Caki2 (cell line): ENCODE data around the gene FGFRL1. TPM values are rescaled to one million over a fixed set of nuclear protein-coding genes. Genes with fewer than 3 reads are reported as not detected.

Experiments
- DNase-seq: peaks from one replicate; pipeline ENCODE4 v3.0.0-alpha.2; 2015; ENCODE audit warnings: low read depth
- in situ Hi-C: cut with HindIII; loops from 2 replicates; pipeline ENCODE4 v1.10.0; 2016; ENCODE audit warnings: low sequenced_read_pairs, low pct_unique_long_range_greater_than_20kb, mixed read lengths
- total RNA-seq: library from RNA; depleted of rRNA; stranded (reverse); fragments of >200 nt; shearing (Covaris generic); gene quantifications from 2 replicates; pipeline ENCODE4 v1.2.3, GENCODE V29; 2014; ENCODE audit warnings: low replicate concordance

Gene FGFRL1
- total RNA-seq, 1 experiment from 2014 or later: 70.9 TPM

DNA sequence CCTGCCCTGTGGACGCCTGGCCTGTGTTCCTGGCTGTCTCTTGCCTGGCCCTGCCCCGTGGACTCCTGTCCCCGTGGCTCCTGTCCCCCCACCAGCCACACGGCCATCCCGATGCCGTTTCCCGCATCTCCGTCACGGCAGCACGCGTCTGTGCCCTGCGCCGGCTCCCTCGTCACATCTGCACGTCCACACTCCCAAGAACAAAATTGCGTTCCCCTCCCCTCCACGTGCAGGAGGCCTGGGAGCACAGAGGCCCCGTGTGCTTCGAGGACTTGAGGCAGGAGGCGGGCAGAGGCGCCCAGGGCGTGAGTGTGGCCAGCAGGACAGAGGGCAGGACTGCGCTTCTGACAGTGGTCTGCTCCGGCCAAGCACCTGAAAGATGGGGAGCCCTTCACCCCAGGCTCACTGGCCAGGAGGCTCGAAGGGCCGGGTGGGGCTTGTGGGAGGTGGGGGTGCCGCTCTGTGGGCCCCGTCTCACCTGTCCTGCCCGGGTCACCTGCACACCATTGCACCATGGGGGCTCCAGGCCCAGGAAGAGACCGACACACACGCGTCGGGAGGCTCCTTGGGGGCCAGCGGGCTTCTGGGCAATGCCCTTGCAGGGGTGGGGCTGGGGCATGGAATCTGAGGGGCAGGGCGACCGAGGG, 17.3 kb downstream of the FGFRL1 start:
- no peak for DNase-seq
- in situ Hi-C loops: no loop called here

GRCh38 chr4:1029529-1029928, 18.1 kb downstream of the FGFRL1 start:
- no peak for DNase-seq
- in situ Hi-C loops: no loop called here

DNA sequence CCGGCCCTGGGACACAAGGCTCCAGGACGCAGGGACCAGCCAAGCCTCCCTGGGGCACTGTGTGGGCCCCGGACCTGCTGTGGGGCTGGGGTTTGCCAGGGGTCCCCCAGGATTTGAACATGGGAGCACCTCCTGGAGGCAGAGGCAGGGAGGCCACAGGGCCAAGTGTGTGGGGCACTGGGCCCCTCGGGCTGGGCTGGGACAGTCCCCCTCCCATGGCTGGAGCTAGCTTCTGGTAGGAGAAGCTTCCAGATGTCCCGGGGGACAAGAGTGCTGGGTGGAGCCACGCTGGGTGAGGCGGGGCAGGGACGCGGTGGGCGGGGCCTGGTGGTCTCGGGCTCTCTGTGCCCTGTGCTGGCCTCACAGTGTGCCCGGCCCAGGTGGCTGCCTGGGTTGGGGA, 18.6 kb downstream of the FGFRL1 start:
- in situ Hi-C loops: no loop called here
- no peak for DNase-seq

DNA sequence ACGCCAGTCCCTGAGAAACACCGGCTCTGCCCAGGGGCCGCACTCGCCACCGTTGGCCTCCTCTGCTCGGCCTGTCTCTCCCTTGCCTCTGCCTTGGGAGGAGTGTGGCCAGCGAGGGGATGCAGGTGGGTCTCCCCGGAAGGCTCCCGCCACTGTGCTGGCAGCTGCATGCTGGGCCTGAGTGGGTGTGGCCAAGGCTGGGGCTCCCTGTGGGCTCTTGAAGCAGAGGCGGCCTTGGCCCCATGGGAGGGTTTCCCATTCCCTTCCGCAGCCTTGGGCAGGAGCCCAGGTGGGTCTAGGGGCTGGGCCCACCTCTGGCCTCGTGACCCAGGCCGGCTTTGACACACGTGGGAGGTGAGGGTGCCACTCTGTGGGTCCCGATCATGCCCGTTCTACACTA, 19.1 kb downstream of the FGFRL1 start:
- no peak for DNase-seq
- in situ Hi-C loops: no loop called here

GRCh38 chr4:1031346-1031745, 19.9 kb downstream of the FGFRL1 start:
- DNase-seq: no peak
- in situ Hi-C loops: no loop called here

DNA sequence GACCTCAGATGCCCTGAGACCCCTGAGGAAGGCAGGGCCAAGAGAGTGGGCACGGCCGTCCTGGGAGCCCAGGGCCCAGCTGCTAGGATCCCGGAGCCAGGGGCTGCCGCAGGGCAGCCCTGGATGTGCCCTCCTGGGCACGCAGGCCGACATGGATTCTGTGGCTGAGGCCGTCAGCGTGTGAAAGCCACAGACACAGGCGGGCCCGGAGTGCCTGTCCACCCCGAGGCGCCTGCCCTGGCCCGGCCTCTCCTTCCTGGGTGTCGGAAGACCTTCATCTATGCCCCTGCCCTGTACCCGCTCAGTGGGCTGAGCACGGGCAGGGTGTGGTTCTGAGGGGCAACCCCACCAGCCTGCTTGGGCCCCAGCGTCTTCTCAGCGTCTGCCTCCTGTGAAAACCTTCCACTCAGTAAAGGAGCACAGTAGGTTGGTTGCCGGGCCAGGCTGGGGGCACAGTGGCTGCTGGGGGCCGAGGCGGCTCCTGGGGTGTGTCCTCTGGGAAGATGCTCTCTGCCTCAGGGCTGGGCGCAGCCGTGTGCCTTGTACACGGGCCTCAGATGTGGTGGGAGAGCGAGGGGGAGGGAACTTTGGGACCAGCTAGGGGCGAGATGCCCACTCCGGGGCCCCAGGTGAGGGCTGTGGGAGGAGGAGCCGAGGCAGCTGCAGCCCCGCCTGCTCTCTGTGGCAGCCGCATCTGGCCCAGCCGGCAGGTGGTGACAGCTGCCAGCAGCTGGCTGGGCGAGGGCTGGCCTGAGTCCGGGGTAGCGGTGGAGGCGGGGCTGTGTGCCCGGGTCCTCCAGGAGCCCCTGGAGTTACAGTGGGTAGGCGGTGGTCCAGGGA, 20.8 kb downstream of the FGFRL1 start:
- DNase-seq: no peak
- in situ Hi-C loops: no loop called here

DNA sequence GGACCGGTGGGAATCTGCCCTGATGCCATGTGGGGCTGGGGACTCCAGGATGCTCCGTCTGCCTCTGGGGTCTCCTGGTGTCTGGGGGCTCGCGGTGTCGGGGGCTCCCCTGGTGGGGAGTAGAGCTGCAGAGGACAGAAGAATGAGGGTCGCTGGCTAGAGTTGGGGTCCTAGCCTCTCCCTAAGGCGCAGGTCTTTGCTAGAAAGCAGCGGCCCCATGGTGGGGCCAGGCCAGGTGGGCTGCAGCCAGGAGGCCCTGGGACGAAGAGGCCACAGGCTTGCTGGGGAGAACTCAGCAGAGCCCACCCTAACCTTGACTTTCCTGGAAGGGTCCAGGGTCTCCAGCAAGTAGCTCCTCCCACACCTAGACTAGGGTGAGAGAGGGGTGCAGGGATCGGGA, 21.4 kb downstream of the FGFRL1 start:
- DNase-seq: no peak
- in situ Hi-C loops: no loop called here

DNA sequence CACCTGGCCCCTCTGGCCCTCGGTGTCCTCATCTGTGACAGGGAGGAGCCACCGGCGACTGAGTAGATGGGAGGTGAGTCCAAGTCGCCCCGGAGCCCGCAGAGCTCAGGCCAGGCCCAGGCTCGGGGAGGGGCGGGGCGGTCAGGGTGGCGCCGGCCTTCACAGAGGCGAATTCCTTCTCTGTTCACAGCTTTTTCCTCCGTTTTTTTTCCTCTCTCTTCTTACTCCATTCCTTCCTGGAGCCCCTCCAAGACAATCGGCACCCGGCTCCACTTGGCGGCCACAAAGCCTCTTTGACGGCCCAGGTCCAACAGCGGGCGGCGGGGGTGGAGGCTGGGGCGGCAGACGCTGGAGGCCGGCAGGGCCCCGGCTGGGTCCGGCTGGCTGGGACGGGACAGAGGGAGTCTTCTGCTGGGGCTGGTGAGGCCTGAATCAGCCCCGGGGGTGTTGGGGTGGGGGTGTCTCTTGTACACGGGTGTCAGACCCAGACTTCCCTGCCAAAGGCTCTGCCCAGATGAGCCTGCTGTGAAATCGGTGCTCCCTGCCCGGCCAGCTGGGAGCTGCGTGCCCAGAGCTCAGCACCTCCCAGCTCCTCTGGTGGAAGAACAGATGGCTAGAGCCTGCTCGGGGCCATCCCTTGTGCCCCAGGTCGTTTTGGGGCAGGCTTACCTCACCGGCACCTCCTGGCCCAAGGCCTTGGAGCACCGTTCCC, 22.6 kb downstream of the FGFRL1 start:
- in situ Hi-C loops: no loop called here
- DNase-seq: no peak

- no peak for DNase-seq
- in situ Hi-C loops: no loop called here
These were observed 24.1 kb downstream of the FGFRL1 start for GRCh38 chr4:1035510-1035909.

DNA sequence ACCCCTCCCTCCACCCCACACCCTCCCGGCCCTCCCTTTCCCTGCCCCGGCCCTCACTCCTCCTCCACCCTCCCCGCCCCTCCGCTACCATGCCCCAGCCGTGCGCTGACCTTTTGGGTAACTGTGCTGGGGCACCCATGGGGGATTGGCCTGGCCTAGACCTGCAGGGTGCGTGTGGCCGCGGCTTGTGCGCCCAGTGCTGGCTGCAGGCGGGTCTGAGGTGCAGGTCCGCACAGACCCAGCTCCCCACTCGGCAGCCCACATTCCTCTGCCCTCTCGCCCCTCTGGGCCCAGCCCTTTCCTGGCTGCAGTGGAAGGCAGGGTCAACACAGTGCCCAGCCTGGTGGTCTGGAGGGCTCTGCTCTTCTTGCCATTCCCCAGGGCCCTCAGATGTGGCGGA, 24.7 kb downstream of the FGFRL1 start:
- in situ Hi-C loops: no loop called here

DNA sequence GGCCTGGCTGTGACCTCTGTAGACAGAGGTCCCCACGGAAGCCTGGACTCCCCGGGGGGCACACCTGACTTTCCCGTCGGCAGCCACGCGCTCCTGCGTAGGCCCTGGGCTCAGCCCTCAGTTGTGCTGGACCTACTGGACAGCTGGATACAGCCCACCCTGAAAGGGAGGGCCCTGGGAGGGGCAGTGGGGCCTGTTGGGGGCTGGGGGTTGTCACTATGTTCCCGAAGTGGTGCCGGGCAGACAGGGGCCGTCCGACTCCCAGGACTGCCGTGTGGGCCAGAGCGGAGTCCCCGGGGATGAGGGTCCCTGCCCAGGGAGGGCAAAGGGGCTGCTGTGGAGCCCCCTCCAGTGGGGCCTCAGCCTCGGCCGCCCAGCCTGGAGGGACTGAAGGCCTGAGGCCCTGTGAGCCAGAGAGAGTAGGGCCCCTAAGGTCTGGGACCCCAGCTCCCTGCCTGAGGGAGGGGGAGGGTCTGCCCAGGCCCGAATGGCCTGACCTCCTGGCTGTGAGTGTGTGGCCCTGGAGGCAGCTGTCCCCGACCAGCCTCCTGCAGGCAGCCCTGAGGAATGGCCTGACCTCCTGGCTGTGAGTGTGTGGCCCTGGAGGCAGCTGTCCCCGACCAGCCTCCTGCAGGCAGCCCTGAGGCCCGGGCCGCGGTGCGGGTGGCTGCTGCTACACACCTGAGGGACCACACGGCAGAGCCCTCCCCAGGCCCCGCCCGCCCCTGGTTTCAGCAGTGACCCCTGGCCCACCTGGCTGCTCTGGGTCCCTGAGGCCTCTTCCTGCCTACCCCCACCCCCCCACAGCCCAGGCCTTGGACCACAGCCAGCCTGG, 25.8 kb downstream of the FGFRL1 start:
- in situ Hi-C loops: no loop called here
- DNase-seq: no peak

More for the DNA sequence above, 24.7 kb downstream of the FGFRL1 start:
- DNase-seq: no peak

GRCh38 chr4:1038948-1039492, 27.6 kb downstream of the FGFRL1 start:
- in situ Hi-C loops: no loop called here

GRCh38 chr4:1039493-1040343, 28.3 kb downstream of the FGFRL1 start:
- in situ Hi-C loops: no loop called here

More at GRCh38 chr4:1038948-1039492, 27.6 kb downstream of the FGFRL1 start:
- no peak for DNase-seq

GRCh38 chr4:1040344-1041146, 29.1 kb downstream of the FGFRL1 start:
- in situ Hi-C loops: no loop called here

More at GRCh38 chr4:1039493-1040343, 28.3 kb downstream of the FGFRL1 start:
- no peak for DNase-seq

GRCh38 chr4:1041147-1041935, 29.9 kb downstream of the FGFRL1 start:
- peak; percentile 95 for DNase-seq
- in situ Hi-C loops: no loop called here

More at GRCh38 chr4:1040344-1041146, 29.1 kb downstream of the FGFRL1 start:
- DNase-seq: no peak

GRCh38 chr4:1041936-1042330, 30.5 kb downstream of the FGFRL1 start:
- in situ Hi-C loops: no loop called here
- DNase-seq: no peak
